ENCODE data around the gene CDC5L. TPM values are rescaled to one million over a fixed set of nuclear protein-coding genes. Genes with fewer than 3 reads are reported as not detected.

Gene CDC5L
- total RNA-seq, 2 donors from 2014 or later, result 19.6 to 21.7 TPM

DNA sequence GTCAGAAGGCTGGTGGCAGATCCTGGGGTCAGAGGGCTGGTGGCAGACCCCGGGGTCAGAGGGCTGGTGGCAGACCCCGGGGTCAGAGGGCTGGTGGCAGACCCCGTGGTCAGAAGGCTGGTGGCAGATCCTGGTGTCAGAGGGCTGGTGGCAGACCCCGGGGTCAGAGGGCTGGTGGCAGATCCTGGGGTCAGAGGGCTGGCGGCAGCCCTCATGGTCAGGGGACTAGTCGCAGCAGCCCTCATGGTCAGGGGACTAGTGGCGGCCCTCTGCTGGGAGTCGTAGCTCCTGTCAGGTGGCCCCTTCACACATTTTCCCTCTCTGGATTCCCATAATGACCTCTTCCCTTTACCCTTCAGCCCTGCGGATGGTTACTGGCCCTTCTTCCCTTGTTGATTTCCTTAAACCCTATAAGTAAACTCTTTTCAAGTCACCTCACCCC, 86.7 kb downstream of the CDC5L start:
- Histone ChIP-seq H3K4me1 (ENCODE audit: control insufficient read depth in 1 of 2, low read depth in 2 of 2) (peaks cover 3 to 7% of the 10 kb centered on the region in 2 donors), H3K27ac (no peak overlapping the region), H3K36me3 (no peaks in the 10 kb centered on the region), H3K9me3 (no peaks in the 10 kb centered on the region), H3K27me3 (replicated peaks; ENCODE audit: insufficient read depth) (no peaks in the 10 kb centered on the region), H3K4me3 (no peak overlapping the region)
- DNase-seq (ENCODE audit: low spot score) (no peak), ATAC-seq (ENCODE audit: insufficient number of reproducible peaks, low FRiP score, low read depth) (no peak)
- no peak for TF ChIP-seq CTCF (IDR thresholded peaks at IDR 0.05)

DNA sequence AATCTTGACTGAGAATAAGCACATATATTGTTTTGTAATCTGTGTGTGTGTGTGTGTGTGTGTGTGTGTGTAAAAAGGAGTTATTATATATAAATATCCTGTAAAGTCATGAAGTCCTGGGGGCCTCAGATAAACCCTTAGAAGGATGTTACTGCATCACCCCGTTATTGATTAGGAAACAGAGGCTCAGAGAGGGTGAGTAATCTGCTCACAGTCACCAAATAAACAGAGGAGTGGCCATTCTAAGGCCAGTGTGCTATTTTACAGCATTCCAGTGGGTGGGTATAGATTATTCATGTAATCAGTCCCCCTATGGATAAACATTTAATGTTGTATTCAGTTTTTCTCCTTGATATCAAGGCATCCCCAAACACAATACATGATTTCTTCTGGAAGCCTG, 87.1 kb downstream of the CDC5L start:
- ATAC-seq (ENCODE audit: insufficient number of reproducible peaks, low FRiP score, low read depth), result no peak
- Histone ChIP-seq H3K9me3 (no peaks in the 10 kb centered on the region), H3K27ac (no peak overlapping the region)

DNA sequence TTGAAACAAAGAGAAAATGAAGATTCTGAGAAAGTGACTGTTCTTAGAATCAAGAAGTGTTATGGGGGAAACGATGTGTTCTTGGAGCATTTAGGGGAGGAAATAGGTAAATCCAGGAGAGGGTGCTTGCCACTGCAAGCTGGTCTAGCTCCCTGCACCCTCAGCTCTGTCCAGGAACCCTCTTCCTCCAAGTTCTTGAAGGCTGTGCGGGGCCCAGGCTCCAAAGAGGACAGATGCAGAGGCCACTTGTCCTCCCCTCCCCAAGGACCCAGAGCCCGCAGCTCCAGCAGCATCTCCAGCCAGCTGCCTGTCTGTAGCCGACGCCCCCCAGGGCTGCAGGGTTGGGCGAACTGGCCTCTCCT, 87.9 kb downstream of the CDC5L start:
- Histone ChIP-seq H3K9me3 (no peaks in the 10 kb centered on the region), H3K4me3 (no peak overlapping the region), H3K27me3 (replicated peaks; ENCODE audit: insufficient read depth) (no peaks in the 10 kb centered on the region), H3K36me3 (no peaks in the 10 kb centered on the region), H3K27ac (no peak overlapping the region), H3K4me1 (ENCODE audit: control insufficient read depth in 1 of 2, low read depth in 2 of 2) (peaks cover 3 to 7% of the 10 kb centered on the region in 2 donors)
- DNase-seq (ENCODE audit: low spot score), result no peak
- ATAC-seq (ENCODE audit: insufficient number of reproducible peaks, low FRiP score, low read depth), result no peak
- TF ChIP-seq CTCF (IDR thresholded peaks at IDR 0.05), result no peak

More for the DNA sequence above, 87.1 kb downstream of the CDC5L start:
- H3K4me1 ChIP-seq (ENCODE audit: control insufficient read depth in 1 of 2, low read depth in 2 of 2), result peaks cover 3 to 7% of the 10 kb centered on the region in 2 donors
- H3K27me3 ChIP-seq (replicated peaks; ENCODE audit: insufficient read depth), result no peaks in the 10 kb centered on the region
- no peaks in the 10 kb centered on the region for H3K36me3 ChIP-seq
- no peak for TF ChIP-seq CTCF (IDR thresholded peaks at IDR 0.05)
- DNase-seq (ENCODE audit: low spot score), result no peak
- H3K4me3 ChIP-seq, result no peak overlapping the region

DNA sequence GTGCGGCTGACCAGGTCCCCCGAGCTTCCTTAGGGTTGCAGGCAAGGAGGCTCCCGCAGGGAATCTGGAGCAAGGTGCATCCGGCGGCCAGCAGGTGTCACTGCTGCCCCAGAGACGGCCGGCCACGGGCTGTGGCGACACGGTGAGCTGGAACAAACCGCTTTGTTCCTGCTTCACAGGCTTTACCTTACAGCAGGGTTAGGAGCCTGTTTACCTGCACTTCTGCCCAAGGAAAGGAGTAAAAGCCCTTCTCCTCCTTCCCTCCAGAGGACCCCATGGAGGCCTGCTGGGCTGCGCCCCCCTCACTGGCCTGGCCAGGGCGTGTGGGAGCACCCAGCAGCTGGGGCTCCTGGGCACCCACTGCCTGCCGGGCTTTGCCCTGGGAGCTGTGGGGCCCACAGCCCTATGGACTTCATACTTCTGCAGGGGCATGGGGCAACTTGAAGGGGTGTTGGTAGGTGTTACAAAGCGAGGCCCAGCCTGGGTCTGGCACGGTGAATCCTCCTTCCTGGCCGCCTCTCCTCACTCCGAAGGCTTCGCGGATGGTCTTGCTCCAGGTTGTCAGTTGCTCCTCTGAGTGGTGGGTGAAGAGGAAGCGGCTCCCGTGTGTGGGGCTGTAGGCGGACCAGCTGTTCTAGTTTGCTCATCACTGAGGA, 88.4 kb downstream of the CDC5L start:
- TF ChIP-seq CTCF (IDR thresholded peaks at IDR 0.05), result peak; percentile 93
- Histone ChIP-seq H3K9me3 (no peaks in the 10 kb centered on the region), H3K27ac (no peak overlapping the region), H3K4me3 (peak overlapping the region; percentile 39), H3K4me1 (ENCODE audit: control insufficient read depth in 1 of 2, low read depth in 2 of 2) (peaks cover 3 to 7% of the 10 kb centered on the region in 2 donors), H3K27me3 (replicated peaks; ENCODE audit: insufficient read depth) (no peaks in the 10 kb centered on the region), H3K36me3 (no peaks in the 10 kb centered on the region)
- ATAC-seq (ENCODE audit: insufficient number of reproducible peaks, low FRiP score, low read depth), result peak; percentile 22
- no peak for DNase-seq (ENCODE audit: low spot score)

GRCh38 chr6:44476849-44477248, 89.3 kb downstream of the CDC5L start:
- Histone ChIP-seq H3K4me1 (ENCODE audit: control insufficient read depth in 1 of 2, low read depth in 2 of 2) (peaks cover 3 to 7% of the 10 kb centered on the region in 2 donors), H3K4me3 (no peak overlapping the region), H3K27me3 (replicated peaks; ENCODE audit: insufficient read depth) (no peaks in the 10 kb centered on the region), H3K36me3 (no peaks in the 10 kb centered on the region), H3K27ac (no peak overlapping the region), H3K9me3 (no peaks in the 10 kb centered on the region)
- ATAC-seq (ENCODE audit: insufficient number of reproducible peaks, low FRiP score, low read depth) (no peak), DNase-seq (ENCODE audit: low spot score) (no peak)
- TF ChIP-seq CTCF (IDR thresholded peaks at IDR 0.05), result no peak
